ENCODE results near the gene ASAP2. TPM values are rescaled to one million over a fixed set of nuclear protein-coding genes. Genes with fewer than 3 reads are reported as not detected.

The ASAP2 gene
- total and polyA plus RNA-seq, 9 of the 15 experiments (the other 6 are each of a cell fraction or from before 2014, with no cell fraction given), result 0.06 to 4.3 (median 3.1) TPM

- TF ChIP-seq POLR3G (IDR thresholded peaks at IDR 0.05; ENCODE audit: extremely low read depth, insufficient read length, insufficient replicate concordance) (no peak), NFIC (IDR thresholded peaks at IDR 0.05) (peak; percentile 97), ZNF766 (CRISPR knock-in tag; conservative IDR thresholded peaks at IDR 0.05) (no peak), SMAD1 (IDR thresholded peaks at IDR 0.05; ENCODE audit: low read depth, low read length, partially characterized antibody) (peak; percentile 46), NELFE (IDR thresholded peaks at IDR 0.05; ENCODE audit: insufficient read depth, insufficient read length) (no peak), RCOR1 (IDR thresholded peaks at IDR 0.05; ENCODE audit: borderline replicate concordance in 1 of 2, low read depth in 2 of 2, low read length in 2 of 2) (0 out of 4 replicates have a peak, but pooled peaks of 1 of the 2 experiments have one; percentile 19), MEIS2 (IDR thresholded peaks at IDR 0.05; ENCODE audit: partially characterized antibody) (peak; percentile 46), FOS (IDR thresholded peaks at IDR 0.05; ENCODE audit: extremely low read depth, insufficient read length) (no peak), EGR1 (conservative IDR thresholded peaks at IDR 0.05) (no peak; the same call in 1 of the 2 replicates), FOXA3 (CRISPR knock-in tag; conservative IDR thresholded peaks at IDR 0.05 in 1 of 2, IDR thresholded peaks at IDR 0.05 in 1 of 2) (no peak), KAT2B (IDR thresholded peaks at IDR 0.05; ENCODE audit: low read depth, low read length) (no peak), CBFA2T3 (IDR thresholded peaks at IDR 0.05) (peak; percentile 47; the same call in 1 of the 2 replicates), PHF20 (IDR thresholded peaks at IDR 0.05; ENCODE audit: partially characterized antibody) (no peak), DPF2 (IDR thresholded peaks at IDR 0.05) (peak; percentile 33; the same call in 1 of the 2 replicates), FOXJ2 (tag; IDR thresholded peaks at IDR 0.05) (0 out of 2 replicates have a peak, but pooled peaks have one; percentile 54), ZNF77 (CRISPR knock-in tag; IDR thresholded peaks at IDR 0.05) (no peak), ZNF431 (CRISPR knock-in tag; IDR thresholded peaks at IDR 0.05) (no peak), NR1H2 (CRISPR knock-in tag; IDR thresholded peaks at IDR 0.05) (no peak), JUND (IDR thresholded peaks at IDR 0.05; ENCODE audit: borderline replicate concordance, low read depth, low read length) (0 out of 2 replicates have a peak, but pooled peaks have one; percentile 21), JUND (tag; IDR thresholded peaks at IDR 0.05; ENCODE audit: borderline replicate concordance, low read depth, low read length) (no peak), ASH1L (IDR thresholded peaks at IDR 0.05; ENCODE audit: borderline replicate concordance, low read depth, partially characterized antibody) (no peak), MNT (conservative IDR thresholded peaks at IDR 0.05) (peak in 1 of 2 experiments; percentile 44; a peak in 1 of 4 replicates), CBX3 (IDR thresholded peaks at IDR 0.05; ENCODE audit: borderline replicate concordance in 1 of 2, low read length in 2 of 2) (no peak)
- TF ChIP-seq, protein P1, sequence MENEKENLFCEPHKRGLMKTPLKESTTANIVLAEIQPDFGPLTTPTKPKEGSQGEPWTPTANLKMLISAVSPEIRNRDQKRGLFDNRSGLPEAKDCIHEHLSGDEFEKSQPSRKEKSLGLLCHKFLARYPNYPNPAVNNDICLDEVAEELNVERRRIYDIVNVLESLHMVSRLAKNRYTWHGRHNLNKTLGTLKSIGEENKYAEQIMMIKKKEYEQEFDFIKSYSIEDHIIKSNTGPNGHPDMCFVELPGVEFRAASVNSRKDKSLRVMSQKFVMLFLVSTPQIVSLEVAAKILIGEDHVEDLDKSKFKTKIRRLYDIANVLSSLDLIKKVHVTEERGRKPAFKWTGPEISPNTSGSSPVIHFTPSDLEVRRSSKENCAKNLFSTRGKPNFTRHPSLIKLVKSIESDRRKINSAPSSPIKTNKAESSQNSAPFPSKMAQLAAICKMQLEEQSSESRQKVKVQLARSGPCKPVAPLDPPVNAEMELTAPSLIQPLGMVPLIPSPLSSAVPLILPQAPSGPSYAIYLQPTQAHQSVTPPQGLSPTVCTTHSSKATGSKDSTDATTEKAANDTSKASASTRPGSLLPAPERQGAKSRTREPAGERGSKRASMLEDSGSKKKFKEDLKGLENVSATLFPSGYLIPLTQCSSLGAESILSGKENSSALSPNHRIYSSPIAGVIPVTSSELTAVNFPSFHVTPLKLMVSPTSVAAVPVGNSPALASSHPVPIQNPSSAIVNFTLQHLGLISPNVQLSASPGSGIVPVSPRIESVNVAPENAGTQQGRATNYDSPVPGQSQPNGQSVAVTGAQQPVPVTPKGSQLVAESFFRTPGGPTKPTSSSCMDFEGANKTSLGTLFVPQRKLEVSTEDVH (IDR thresholded peaks at IDR 0.05; ENCODE audit: low read depth, partially characterized antibody), result no peak
- TF ChIP-seq, protein P2, sequence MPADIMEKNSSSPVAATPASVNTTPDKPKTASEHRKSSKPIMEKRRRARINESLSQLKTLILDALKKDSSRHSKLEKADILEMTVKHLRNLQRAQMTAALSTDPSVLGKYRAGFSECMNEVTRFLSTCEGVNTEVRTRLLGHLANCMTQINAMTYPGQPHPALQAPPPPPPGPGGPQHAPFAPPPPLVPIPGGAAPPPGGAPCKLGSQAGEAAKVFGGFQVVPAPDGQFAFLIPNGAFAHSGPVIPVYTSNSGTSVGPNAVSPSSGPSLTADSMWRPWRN (IDR thresholded peaks at IDR 0.05; ENCODE audit: low read depth), result no peak
Measured at GRCh38 chr2:9336576-9337314, 130.1 kb downstream of the ASAP2 start (continued).
